Calu3 (cell line): ENCODE results near the gene SYT12. TPM values are rescaled to one million over a fixed set of nuclear protein-coding genes. Genes with fewer than 3 reads are reported as not detected.

ENCODE experiments used
- Bru-seq: library from RNA; stranded (reverse); fragments of 400-500 nt; gene quantifications from one replicate; lab custom pipeline; 2021; lab: Mats Ljungman, UMichigan
- BruChase-seq, 2 experiments: library from RNA; stranded (reverse); fragments of 400-500 nt; gene quantifications; one replicate each; lab custom pipeline; 2021; lab: Mats Ljungman, UMichigan
- BruUV-seq: library from RNA; stranded (reverse); fragments of 400-500 nt; replicated peaks from 2 replicates; lab custom pipeline; 2021; lab: Mats Ljungman, UMichigan
- CTCF ChIA-PET: fragments of 300-600 bp; sonication (Branson Sonifier 250); formaldehyde crosslinking; loops from one replicate; lab custom pipeline; 2022; ENCODE audit warnings: antibody characterized with exemption; lab: Charles Lee
- DNase-seq: peaks from one replicate; pipeline ENCODE4 v3.0.0; 2022
- H3K27ac Mint-ChIP-seq: one replicate; pipeline ENCODE4 v1.8.0; 2022; ENCODE audit warnings: mixed read lengths; ENCODE audit not compliant: unreplicated experiment
- H3K27me3 Mint-ChIP-seq: one replicate; pipeline ENCODE4 v1.8.0; 2022; ENCODE audit warnings: mixed read lengths; ENCODE audit not compliant: unreplicated experiment
- H3K36me3 Mint-ChIP-seq: one replicate; pipeline ENCODE4 v1.8.0; 2022; ENCODE audit warnings: mild to moderate bottlenecking, moderate library complexity, mixed read lengths; ENCODE audit not compliant: insufficient read depth, unreplicated experiment
- H3K4me1 Mint-ChIP-seq: one replicate; pipeline ENCODE4 v1.8.0; 2022; ENCODE audit warnings: mild to moderate bottlenecking, low read depth, mixed read lengths; ENCODE audit not compliant: unreplicated experiment
- H3K4me3 Mint-ChIP-seq: one replicate; pipeline ENCODE4 v1.8.0; 2022; ENCODE audit warnings: mild to moderate bottlenecking, low read depth, moderate library complexity, mixed read lengths; ENCODE audit not compliant: unreplicated experiment
- H3K9me3 Mint-ChIP-seq: one replicate; pipeline ENCODE4 v1.8.0; 2022; ENCODE audit warnings: low read depth, mixed read lengths; ENCODE audit not compliant: unreplicated experiment
- CTCF ChIP-seq: fragments of 200-600 bp; IDR thresholded peaks from one replicate; pipeline ENCODE4 v1.8.0; 2022; ENCODE audit warnings: antibody characterized with exemption; ENCODE audit not compliant: unreplicated experiment
- intact Hi-C: fragments of 100-400 bp; cut with micrococcal nuclease; formaldehyde crosslinking; loops from one replicate; pipeline ENCODE4 v1.10.0; 2022; ENCODE audit not compliant: unreplicated experiment
- long read RNA-seq: library from polyadenylated mRNA; stranded (forward); transcript quantifications from one replicate; pipeline ENCODE4 v2.0.0, GENCODE V29; 2022
- total RNA-seq: library from RNA; stranded (reverse); gene quantifications from 2 replicates; pipeline ENCODE4 v1.2.3, GENCODE V29; 2022

Gene SYT12
- total RNA-seq (6.2 and 6.4 TPM in 2 replicates), Bru-seq, nascent RNA (percentile 28 among the genes with signal in this experiment), BruChase-seq, experiment 1, labeled RNA remaining after a 6-hour chase (percentile 40 among the genes with signal in this experiment), BruChase-seq, experiment 2, labeled RNA remaining after a 2-hour chase (percentile 29 among the genes with signal in this experiment)
- long read RNA-seq, partial matches to known transcripts, result 0 of 4 reads
- long read RNA-seq, other reads (novel, unspliced or antisense), result 3 of 4 reads

- no TSS peak for BruUV-seq
- Mint-ChIP-seq H3K36me3 (peaks cover 15% of the 10 kb centered on the region), H3K27me3 (peaks cover 13% of the 10 kb centered on the region), H3K9me3 (no peaks in the 10 kb centered on the region), H3K27ac (peak within 1 kb of the TSS; percentile 47), H3K4me1 (peaks cover 36% of the 10 kb centered on the region), H3K4me3 (peak within 1 kb of the TSS; percentile 75)
- peak; percentile 34 for DNase-seq
- CTCF ChIA-PET, result interaction anchor here (1.2 kb wide), 2 partner anchors 30 to 31 kb away, joined by 5 read pairs; no protein-coding TSS in a partner anchor
- intact Hi-C loops, result no loop called here
- TF ChIP-seq CTCF, result no peak
Measured at GRCh38 chr11:67022961-67023956, at the start of gene SYT12. SYT12 (plus strand) TSS chr11:67023134; CDS start chr11:67030145, 7,011 bp downstream.

GRCh38 chr11:66973956-66974580 lies 48.9 kb upstream of the SYT12 start:
- no peak for TF ChIP-seq CTCF
- peaks cover 36% of the 10 kb centered on the region for H3K4me1 Mint-ChIP-seq
- H3K4me3 Mint-ChIP-seq, result no peak overlapping the region
- H3K27ac Mint-ChIP-seq, result no peak overlapping the region
- H3K36me3 Mint-ChIP-seq, result peaks cover 5% of the 10 kb centered on the region
- no peak for DNase-seq
- intact Hi-C loops, result no loop called here
- H3K27me3 Mint-ChIP-seq, result no peaks in the 10 kb centered on the region
- CTCF ChIA-PET, result interaction anchor here (0.6 kb wide), 1 partner anchor 205 kb away, joined by 3 read pairs; no protein-coding TSS in a partner anchor
- H3K9me3 Mint-ChIP-seq, result no peaks in the 10 kb centered on the region
- no TSS peak for BruUV-seq

- Mint-ChIP-seq H3K4me3 (no peak within 1 kb of the TSS), H3K27me3 (no peaks in the 10 kb centered on the region), H3K4me1 (peaks cover 41% of the 10 kb centered on the region), H3K36me3 (peaks cover 5% of the 10 kb centered on the region), H3K9me3 (no peaks in the 10 kb centered on the region), H3K27ac (no peak within 1 kb of the TSS)
- CTCF ChIA-PET, result no interaction called here
- no peak for TF ChIP-seq CTCF
- intact Hi-C loops, result no loop called here
- BruUV-seq, result no TSS peak
- no peak for DNase-seq
Measured at GRCh38 chr11:66974724-66975404, 48.1 kb upstream of the SYT12 start, which contains the start of gene C11orf86. C11orf86 (plus strand) TSS chr11:66975304; CDS start chr11:66975363, 59 bp downstream.
